ENCODE measurements around the gene TAX1BP3.

TAX1BP3 gene

DNA sequence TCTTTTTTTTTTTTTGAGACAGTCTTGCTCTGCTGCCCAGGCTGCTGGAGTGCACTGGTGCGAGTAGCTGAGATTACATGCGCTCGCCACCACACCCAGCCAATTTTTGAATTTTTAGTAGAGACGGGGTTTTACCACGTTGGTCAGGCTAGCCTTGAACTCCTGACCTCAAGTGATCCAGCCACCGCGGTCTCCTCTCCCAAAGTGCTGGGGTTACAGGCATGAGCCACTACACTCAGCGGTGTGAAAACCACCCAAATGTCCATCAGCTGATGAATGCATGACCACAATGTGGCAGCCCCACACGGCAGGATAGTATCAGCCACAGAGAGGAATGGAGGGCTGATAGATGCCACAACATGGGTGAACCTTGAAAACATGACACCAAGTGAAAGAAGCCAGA is 25.5 kb upstream of the TAX1BP3 start:
- H3K27ac ChIP-seq (ENCODE audit: low read length) = peak overlapping the region; percentile 80
- H3K4me3 ChIP-seq (ENCODE audit: low read length) = peak overlapping the region; percentile 98
- H4K20me1 ChIP-seq (ENCODE audit: insufficient read depth, low read length) = peaks cover 43% of the 10 kb centered on the region
- H3K9me3 ChIP-seq (ENCODE audit: insufficient read depth, low read length) = no peaks in the 10 kb centered on the region
- no peak overlapping the region for H2AFZ ChIP-seq (ENCODE audit: low read depth, low read length)
- H3K4me2 ChIP-seq (ENCODE audit: low read length) = peak overlapping the region; percentile 89
- H3K27me3 ChIP-seq (ENCODE audit: low read depth, low read length) = no peaks in the 10 kb centered on the region
- H3K36me3 ChIP-seq (replicated peaks; ENCODE audit: low read depth, low read length) = peaks cover 19% of the 10 kb centered on the region
- H3K9ac ChIP-seq (ENCODE audit: low read length) = peak overlapping the region; percentile 93; the same call in 1 of the 2 replicates
- peaks cover 37% of the 10 kb centered on the region for H3K4me1 ChIP-seq (ENCODE audit: low read length)
- TF ChIP-seq EZH2phosphoT487 (IDR thresholded peaks at IDR 0.05; ENCODE audit: low read depth) = no peak
- TF ChIP-seq, protein P1, sequence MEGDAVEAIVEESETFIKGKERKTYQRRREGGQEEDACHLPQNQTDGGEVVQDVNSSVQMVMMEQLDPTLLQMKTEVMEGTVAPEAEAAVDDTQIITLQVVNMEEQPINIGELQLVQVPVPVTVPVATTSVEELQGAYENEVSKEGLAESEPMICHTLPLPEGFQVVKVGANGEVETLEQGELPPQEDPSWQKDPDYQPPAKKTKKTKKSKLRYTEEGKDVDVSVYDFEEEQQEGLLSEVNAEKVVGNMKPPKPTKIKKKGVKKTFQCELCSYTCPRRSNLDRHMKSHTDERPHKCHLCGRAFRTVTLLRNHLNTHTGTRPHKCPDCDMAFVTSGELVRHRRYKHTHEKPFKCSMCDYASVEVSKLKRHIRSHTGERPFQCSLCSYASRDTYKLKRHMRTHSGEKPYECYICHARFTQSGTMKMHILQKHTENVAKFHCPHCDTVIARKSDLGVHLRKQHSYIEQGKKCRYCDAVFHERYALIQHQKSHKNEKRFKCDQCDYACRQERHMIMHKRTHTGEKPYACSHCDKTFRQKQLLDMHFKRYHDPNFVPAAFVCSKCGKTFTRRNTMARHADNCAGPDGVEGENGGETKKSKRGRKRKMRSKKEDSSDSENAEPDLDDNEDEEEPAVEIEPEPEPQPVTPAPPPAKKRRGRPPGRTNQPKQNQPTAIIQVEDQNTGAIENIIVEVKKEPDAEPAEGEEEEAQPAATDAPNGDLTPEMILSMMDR (IDR thresholded peaks at IDR 0.05; ENCODE audit: low read depth, low read length) = no peak
- H3K79me2 ChIP-seq (ENCODE audit: low read length) = peaks cover 53% of the 10 kb centered on the region

DNA sequence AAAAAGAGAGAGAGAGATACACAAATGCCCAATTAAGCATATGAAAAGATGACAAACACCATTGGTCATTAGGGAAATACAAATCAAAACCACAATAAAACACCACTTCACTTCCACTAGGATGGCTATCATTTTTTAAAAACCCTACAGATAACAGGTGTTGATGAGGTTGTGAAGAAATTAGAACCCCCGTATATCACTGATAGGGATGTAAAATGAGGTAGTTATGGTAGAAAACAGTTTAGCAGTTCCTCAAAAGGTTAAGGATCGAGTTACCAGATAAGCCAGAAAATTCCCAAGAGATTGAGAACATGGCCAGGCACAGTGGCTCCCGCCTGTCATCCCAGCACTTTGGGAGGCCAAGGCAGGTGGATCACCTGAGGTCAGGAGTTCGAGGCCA is 24.8 kb upstream of the TAX1BP3 start:
- Histone ChIP-seq H3K4me3 (ENCODE audit: low read length) (peak overlapping the region; percentile 31; the same call in 1 of the 2 replicates), H3K4me1 (ENCODE audit: low read length) (peaks cover 44% of the 10 kb centered on the region), H3K36me3 (replicated peaks; ENCODE audit: low read depth, low read length) (peaks cover 21% of the 10 kb centered on the region), H3K79me2 (ENCODE audit: low read length) (peaks cover 53% of the 10 kb centered on the region), H3K27ac (ENCODE audit: low read length) (no peak overlapping the region), H2AFZ (ENCODE audit: low read depth, low read length) (no peak overlapping the region), H4K20me1 (ENCODE audit: insufficient read depth, low read length) (peaks cover 50% of the 10 kb centered on the region), H3K9ac (ENCODE audit: low read length) (no peak overlapping the region), H3K4me2 (ENCODE audit: low read length) (peak overlapping the region; percentile 44), H3K27me3 (ENCODE audit: low read depth, low read length) (no peaks in the 10 kb centered on the region), H3K9me3 (ENCODE audit: insufficient read depth, low read length) (no peaks in the 10 kb centered on the region)
- TF ChIP-seq EZH2phosphoT487 (IDR thresholded peaks at IDR 0.05; ENCODE audit: low read depth) = no peak
- TF ChIP-seq, protein P1 (IDR thresholded peaks at IDR 0.05; ENCODE audit: low read depth, low read length) = no peak

DNA sequence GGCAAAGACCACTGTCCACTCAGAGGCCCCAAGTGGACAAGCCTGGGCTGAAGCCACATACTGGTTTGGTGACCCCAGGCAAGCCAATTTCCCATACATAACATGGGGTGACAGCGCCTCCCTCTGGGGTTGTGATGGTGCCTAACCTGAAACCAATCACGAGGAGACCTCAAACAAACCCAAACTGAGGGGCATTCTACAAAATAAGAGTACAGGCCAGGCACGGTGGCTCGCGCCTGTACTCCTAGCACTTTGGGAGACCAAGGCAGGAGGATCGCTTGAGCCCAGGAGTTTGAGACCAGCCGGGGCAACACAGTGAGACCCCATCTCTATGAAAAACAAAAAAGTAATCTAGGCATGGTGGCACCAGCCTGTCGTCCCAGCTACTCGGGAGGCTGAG is 24.0 kb upstream of the TAX1BP3 start:
- Histone ChIP-seq H3K79me2 (ENCODE audit: low read length) (peaks cover 53% of the 10 kb centered on the region), H3K9ac (ENCODE audit: low read length) (no peak overlapping the region), H3K9me3 (ENCODE audit: insufficient read depth, low read length) (no peaks in the 10 kb centered on the region), H3K36me3 (replicated peaks; ENCODE audit: low read depth, low read length) (peaks cover 21% of the 10 kb centered on the region), H2AFZ (ENCODE audit: low read depth, low read length) (no peak overlapping the region), H3K4me2 (ENCODE audit: low read length) (peak overlapping the region; percentile 6; the same call in 1 of the 2 replicates), H3K4me1 (ENCODE audit: low read length) (peaks cover 47% of the 10 kb centered on the region), H4K20me1 (ENCODE audit: insufficient read depth, low read length) (peaks cover 52% of the 10 kb centered on the region), H3K27ac (ENCODE audit: low read length) (no peak overlapping the region), H3K4me3 (ENCODE audit: low read length) (no peak overlapping the region), H3K27me3 (ENCODE audit: low read depth, low read length) (no peaks in the 10 kb centered on the region)
- TF ChIP-seq, protein P1 (IDR thresholded peaks at IDR 0.05; ENCODE audit: low read depth, low read length) = peak; percentile 16; the same call in 1 of the 2 replicates
- TF ChIP-seq EZH2phosphoT487 (IDR thresholded peaks at IDR 0.05; ENCODE audit: low read depth) = no peak

DNA sequence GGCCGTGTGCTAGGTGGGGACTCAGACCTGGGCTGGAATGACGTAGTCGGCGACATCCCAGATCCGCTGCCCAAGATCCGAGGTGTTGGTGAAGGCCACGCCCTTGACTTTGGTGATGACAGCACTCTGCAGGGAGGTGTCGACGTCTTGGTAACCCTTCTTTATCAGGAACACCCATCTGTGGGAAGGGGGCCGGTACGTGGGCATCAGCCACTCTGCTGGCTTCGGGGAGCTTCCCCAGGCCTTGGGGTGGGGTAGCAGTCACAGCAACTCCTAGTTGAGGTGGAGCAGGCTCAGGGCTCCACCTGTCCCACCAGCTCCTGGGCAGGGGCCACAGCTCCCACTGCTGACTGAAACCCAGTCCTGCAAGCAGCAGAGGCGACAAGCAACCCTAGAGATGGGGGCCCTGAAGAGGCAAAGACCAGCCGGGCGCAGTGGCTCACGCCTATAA is 23.3 kb upstream of the TAX1BP3 start:
- no peak overlapping the region for H3K4me2 ChIP-seq (ENCODE audit: low read length)
- no peaks in the 10 kb centered on the region for H3K9me3 ChIP-seq (ENCODE audit: insufficient read depth, low read length)
- H3K27ac ChIP-seq (ENCODE audit: low read length) = no peak overlapping the region
- H3K79me2 ChIP-seq (ENCODE audit: low read length) = peaks cover 53% of the 10 kb centered on the region
- H3K4me1 ChIP-seq (ENCODE audit: low read length) = peaks cover 44% of the 10 kb centered on the region
- H2AFZ ChIP-seq (ENCODE audit: low read depth, low read length) = no peak overlapping the region
- no peak overlapping the region for H3K4me3 ChIP-seq (ENCODE audit: low read length)
- H4K20me1 ChIP-seq (ENCODE audit: insufficient read depth, low read length) = peaks cover 52% of the 10 kb centered on the region
- H3K27me3 ChIP-seq (ENCODE audit: low read depth, low read length) = no peaks in the 10 kb centered on the region
- peaks cover 21% of the 10 kb centered on the region for H3K36me3 ChIP-seq (replicated peaks; ENCODE audit: low read depth, low read length)
- TF ChIP-seq, protein P1 (IDR thresholded peaks at IDR 0.05; ENCODE audit: low read depth, low read length) = peak; percentile 16
- TF ChIP-seq EZH2phosphoT487 (IDR thresholded peaks at IDR 0.05; ENCODE audit: low read depth) = no peak
- H3K9ac ChIP-seq (ENCODE audit: low read length) = no peak overlapping the region

Measured in OCI-LY3 (cell line).